K562 (cell line): ENCODE data around the gene ERAL1. TPM values are rescaled to one million over a fixed set of nuclear protein-coding genes. Genes with fewer than 3 reads are reported as not detected.

Source experiments
- ARID3A ChIP-seq: IDR thresholded peaks from 2 replicates; pipeline ENCODE4 v1.6.1; 2012; ENCODE audit warnings: low read depth, low read length, improper control_type of control experiment, borderline replicate concordance
- FOXJ2 ChIP-seq: fragments of 200-800 bp; sonication (Bioruptor generic); IDR thresholded peaks from 2 replicates; pipeline ENCODE4 v1.6.1; 2016; ENCODE audit warnings: missing genetic modification characterization, missing compliant biosample characterization
- GABPA ChIP-seq: fragments of 200-800 bp; sonication (Bioruptor generic); conservative IDR thresholded peaks from 2 replicates; pipeline ENCODE4 v1.6.1; 2016; ENCODE audit warnings: low read depth, missing genetic modification characterization, missing compliant biosample characterization
- PHB ChIP-seq: fragments of 250-450 bp; sonication (Bioruptor Pico); IDR thresholded peaks from 2 replicates; pipeline ENCODE4 v1.5.0; 2021
- PHF8 ChIP-seq: fragments of 200-600 bp; sonication (generic); IDR thresholded peaks from 2 replicates; pipeline ENCODE4 v1.6.1; 2012; ENCODE audit warnings: mixed run types, mild to moderate bottlenecking, inconsistent platforms, low read length, moderate library complexity, borderline replicate concordance
- THRB ChIP-seq: fragments of 450-650 bp; formaldehyde crosslinking; conservative IDR thresholded peaks from 2 replicates; pipeline ENCODE4 v1.4.0; 2022; ENCODE audit warnings: mild to moderate bottlenecking, missing genetic modification characterization
- ZBTB11 ChIP-seq, 3 experiments: fragments of 200-800 bp in 1 of 3; fragments of 250-450 bp in 1 of 3; fragments of 450-650 bp in 1 of 3; sonication (Bioruptor Pico) in 1 of 3; sonication (Bioruptor generic) in 1 of 3; formaldehyde crosslinking in 1 of 3; IDR thresholded peaks; 2 replicates each; pipeline versions ENCODE4 v1.6.1 to v1.8.0; 2016 to 2022; ENCODE audit warnings: mild to moderate bottlenecking in 2 of 3, missing genetic modification characterization in 2 of 3, missing compliant biosample characterization in 1 of 3, moderate library complexity in 1 of 3
- ZBTB26 ChIP-seq: fragments of 450-650 bp; formaldehyde crosslinking; IDR thresholded peaks from 2 replicates; pipeline ENCODE4 v1.4.0; 2022; ENCODE audit warnings: missing genetic modification characterization
- ZNF592 ChIP-seq: fragments of 450-650 bp; IDR thresholded peaks from 2 replicates; pipeline ENCODE4 v1.6.1; 2017; ENCODE audit warnings: antibody characterized with exemption, mild to moderate bottlenecking
- ZNF778 ChIP-seq: fragments of 450-650 bp; formaldehyde crosslinking; IDR thresholded peaks from 2 replicates; pipeline ENCODE4 v1.4.0; 2020; ENCODE audit warnings: mild to moderate bottlenecking, moderate library complexity
- polyA plus RNA-seq, 8 experiments: library from polyadenylated mRNA; depleted of rRNA in 4 of 8; stranded (reverse) in 5 of 8; unstranded in 3 of 8; fragments of >200 nt; fragmentation: Nextera tagmentation in 2 of 8; fragmentation: Illumina TruSeq in 1 of 8; extraction: Ambion mirVana in 2 of 8; extraction: Trizol in 1 of 8; gene quantifications; 2 replicates each; pipeline versions ENCODE4 v1.2.1 to v1.2.3, GENCODE V29; 2011 to 2014; ENCODE audit warnings: inconsistent platforms in 1 of 8, missing spikeins in 1 of 8
- total RNA-seq, 7 experiments: library from RNA; depleted of rRNA in 6 of 7; stranded (reverse); fragments of >200 nt in 6 of 7; fragmentation: Illumina TruSeq in 2 of 7; extraction: Trizol in 2 of 7; gene quantifications; 2 replicates each; pipeline versions ENCODE4 v1.2.1 to v1.2.3, GENCODE V29; 2011 to 2021; ENCODE audit warnings: low replicate concordance in 1 of 7

ERAL1 gene
- total and polyA plus RNA-seq, 9 of the 15 experiments (the other 6 are each of a cell fraction or from before 2014, with no cell fraction given) = 37.5 to 351 (median 106) TPM

GRCh38 chr17:28897769-28898526 is 43.1 kb downstream of the ERAL1 start (continued):
- TF ChIP-seq ZNF592 (peak; percentile 25; the same call in 1 of the 2 replicates), ARID3A (no peak), ZBTB26 (CRISPR knock-in tag) (peak; percentile 80; the same call in 1 of the 2 replicates), FOXJ2 (no peak), THRB (CRISPR knock-in tag) (0 out of 2 replicates have a peak, but pooled peaks have one; percentile 27), ZNF778 (CRISPR knock-in tag) (0 out of 2 replicates have a peak, but pooled peaks have one; percentile 91), GABPA (tag) (peak; percentile 67), PHF8 (peak; percentile 32; the same call in 1 of the 2 replicates), PHB (0 out of 2 replicates have a peak, but pooled peaks have one; percentile 69), ZBTB11 (CRISPR knock-in tag; IDR thresholded peaks at IDR 0.05) (peak in 1 of 3 experiments; percentile 19; a peak in 1 of 6 replicates)
